ENCODE results near the gene RBM8A.

Gene RBM8A

DNA sequence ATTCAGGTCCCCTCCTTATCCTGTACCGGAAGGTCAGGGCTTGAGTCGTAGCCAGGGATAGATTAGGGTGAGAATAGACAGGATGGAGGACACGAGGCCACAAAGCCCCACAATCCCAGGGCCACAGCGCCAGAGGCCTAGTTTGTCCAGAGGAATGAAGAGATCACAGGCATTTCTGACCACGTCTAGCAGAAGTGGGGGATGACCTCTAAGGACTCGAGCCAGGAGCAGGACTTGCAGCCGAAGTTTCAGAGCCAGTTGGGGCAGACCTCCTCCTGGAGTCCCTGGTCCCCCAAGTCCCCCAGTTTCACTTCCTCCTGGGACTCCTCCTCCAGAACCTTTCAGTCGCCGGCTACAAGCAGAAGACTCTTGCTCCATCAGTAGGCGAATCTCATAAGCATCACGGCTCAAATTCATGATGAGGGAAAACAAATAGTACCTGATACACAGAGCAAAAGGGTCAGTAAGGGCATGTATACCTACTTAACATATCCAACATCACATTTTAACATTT, 15.1 kb downstream of the RBM8A start:
- Histone ChIP-seq H3K27me3 (no peaks in the 10 kb centered on the region), H3K36me3 (peaks cover 60 to 70% (median 67%) of the 10 kb centered on the region in 11 experiments), H3K9ac (peak overlapping the region in 7 of 11 experiments; percentile 1 to 26 (median 10); a peak in 9 of 22 replicates), H3K27ac (peak overlapping the region in 3 of 11 experiments; percentile 6 to 37 (median 35); a peak in 5 of 22 replicates), H4K20me1 (peaks cover 0 to 5% (median 0%) of the 10 kb centered on the region in 11 experiments; a peak in 1 of 22 replicates), H3K4me1 (peaks cover 10 to 36% (median 17%) of the 10 kb centered on the region in 10 experiments), H3K4me3 (no peak overlapping the region), H3K4me2 (peak overlapping the region in 4 of 11 experiments; percentile 3 to 61 (median 10); a peak in 4 of 22 replicates), H3K9me3 (replicated peaks in 1 of 11) (no peaks in the 10 kb centered on the region)
- TF ChIP-seq Cebpa-rat (IDR thresholded peaks at IDR 0.05): no peak

DNA sequence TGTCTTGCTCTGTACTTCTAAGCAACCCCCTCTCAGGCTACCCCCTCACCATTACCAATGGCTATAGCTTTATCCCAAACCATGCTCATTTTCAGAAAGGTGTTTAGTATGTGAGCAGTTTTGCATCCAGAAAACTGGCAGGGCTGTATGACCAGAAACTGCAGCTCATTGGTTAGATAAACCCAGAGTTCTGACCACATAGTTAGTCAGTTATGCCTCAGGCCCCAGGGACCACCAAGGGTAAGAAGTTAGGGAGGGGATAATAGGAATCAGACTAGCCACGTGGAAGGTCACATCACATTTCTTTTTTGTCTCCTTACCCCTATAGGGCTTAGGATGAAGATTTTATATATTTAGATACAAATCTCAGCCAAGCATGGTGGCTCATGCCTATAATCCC, 18.6 kb downstream of the RBM8A start:
- H3K27ac ChIP-seq: no peak overlapping the region
- peaks cover 0 to 5% (median 0%) of the 10 kb centered on the region in 11 experiments; a peak in 1 of 22 replicates for H4K20me1 ChIP-seq
- peaks cover 4 to 19% (median 10%) of the 10 kb centered on the region in 10 experiments; a peak in 19 of 20 replicates for H3K4me1 ChIP-seq
- H3K4me3 ChIP-seq: no peak overlapping the region
- H3K9me3 ChIP-seq (replicated peaks in 1 of 11): no peaks in the 10 kb centered on the region
- peak overlapping the region in 7 of 11 experiments; percentile 4 to 43 (median 25); a peak in 6 of 22 replicates for H3K4me2 ChIP-seq
- no peak overlapping the region for H3K9ac ChIP-seq
- no peak for TF ChIP-seq Cebpa-rat (IDR thresholded peaks at IDR 0.05)
- no peaks in the 10 kb centered on the region for H3K27me3 ChIP-seq
- H3K36me3 ChIP-seq: peaks cover 27 to 38% (median 34%) of the 10 kb centered on the region in 11 experiments

- Histone ChIP-seq H4K20me1 (peaks cover 0 to 2% (median 0%) of the 10 kb centered on the region in 11 experiments; a peak in 1 of 22 replicates), H3K27ac (no peak overlapping the region), H3K4me3 (no peak overlapping the region), H3K9me3 (replicated peaks in 1 of 11) (no peaks in the 10 kb centered on the region), H3K4me1 (peaks cover 4 to 10% (median 9%) of the 10 kb centered on the region in 10 experiments; a peak in 18 of 20 replicates), H3K4me2 (no peak overlapping the region), H3K36me3 (peaks cover 16 to 23% (median 19%) of the 10 kb centered on the region in 11 experiments), H3K9ac (no peak overlapping the region), H3K27me3 (no peaks in the 10 kb centered on the region)
- no peak for TF ChIP-seq Cebpa-rat (IDR thresholded peaks at IDR 0.05)
Measured at GRCh38 chr1:145906954-145907753, 20.1 kb downstream of the RBM8A start.

GRCh38 chr1:145901312-145902021, 25.8 kb downstream of the RBM8A start:
- no peak overlapping the region for H3K27ac ChIP-seq
- H3K9ac ChIP-seq: no peak overlapping the region
- H3K9me3 ChIP-seq (replicated peaks in 1 of 11): no peaks in the 10 kb centered on the region
- no peaks in the 10 kb centered on the region for H4K20me1 ChIP-seq
- no peak overlapping the region for H3K4me2 ChIP-seq
- H3K4me1 ChIP-seq: no peaks in the 10 kb centered on the region; a peak in 1 of 20 replicates
- no peak for TF ChIP-seq Cebpa-rat (IDR thresholded peaks at IDR 0.05)
- no peaks in the 10 kb centered on the region for H3K27me3 ChIP-seq
- no peaks in the 10 kb centered on the region for H3K36me3 ChIP-seq
- H3K4me3 ChIP-seq: no peak overlapping the region

DNA sequence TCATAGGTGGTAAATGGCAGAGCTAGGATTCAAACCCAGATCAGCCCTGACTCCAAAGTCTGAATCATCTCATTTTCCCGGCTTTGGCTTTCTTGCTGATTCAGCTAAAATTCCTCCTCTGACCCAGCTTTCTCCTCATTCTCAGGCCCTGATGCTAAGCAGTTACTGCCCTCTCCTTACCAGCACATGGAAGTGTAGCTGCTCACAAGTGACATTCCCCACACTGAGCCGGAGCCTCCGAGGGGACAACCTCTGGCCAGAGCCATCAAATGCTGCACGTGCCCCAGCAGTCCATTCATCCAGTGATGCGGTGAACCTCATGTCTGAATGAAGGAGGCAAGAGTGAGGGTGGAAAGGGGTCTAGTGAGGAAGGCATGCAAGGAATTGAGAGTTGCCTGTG, 28.5 kb downstream of the RBM8A start:
- Histone ChIP-seq H4K20me1 (no peaks in the 10 kb centered on the region), H3K27ac (no peak overlapping the region), H3K4me1 (no peaks in the 10 kb centered on the region; a peak in 1 of 20 replicates)

GRCh38 chr1:145897969-145898368, 29.3 kb downstream of the RBM8A start:
- H3K27ac ChIP-seq: no peak overlapping the region
- H3K4me1 ChIP-seq: no peaks in the 10 kb centered on the region; a peak in 2 of 20 replicates
- no peaks in the 10 kb centered on the region for H4K20me1 ChIP-seq
- TF ChIP-seq Cebpa-rat (IDR thresholded peaks at IDR 0.05): no peak
- H3K4me3 ChIP-seq: no peak overlapping the region
- no peaks in the 10 kb centered on the region for H3K36me3 ChIP-seq
- no peak overlapping the region for H3K4me2 ChIP-seq
- H3K9me3 ChIP-seq (replicated peaks in 1 of 11): no peaks in the 10 kb centered on the region
- H3K9ac ChIP-seq: no peak overlapping the region
- H3K27me3 ChIP-seq: no peaks in the 10 kb centered on the region

More for the DNA sequence above, 28.5 kb downstream of the RBM8A start:
- Histone ChIP-seq H3K4me2 (no peak overlapping the region), H3K27me3 (no peaks in the 10 kb centered on the region), H3K9me3 (replicated peaks in 1 of 11) (no peaks in the 10 kb centered on the region), H3K4me3 (no peak overlapping the region), H3K9ac (no peak overlapping the region), H3K36me3 (no peaks in the 10 kb centered on the region)
- no peak for TF ChIP-seq Cebpa-rat (IDR thresholded peaks at IDR 0.05)

- Histone ChIP-seq H3K4me1 (peaks cover 6 to 16% (median 12%) of the 10 kb centered on the region in 10 experiments; a peak in 19 of 20 replicates), H3K36me3 (no peaks in the 10 kb centered on the region), H3K9ac (no peak overlapping the region), H3K27me3 (no peaks in the 10 kb centered on the region), H3K4me3 (no peak overlapping the region), H3K4me2 (no peak overlapping the region), H4K20me1 (no peaks in the 10 kb centered on the region), H3K27ac (no peak overlapping the region), H3K9me3 (replicated peaks in 1 of 11) (no peaks in the 10 kb centered on the region)
- TF ChIP-seq Cebpa-rat (IDR thresholded peaks at IDR 0.05): no peak
Measured at GRCh38 chr1:145895471-145895870, 31.8 kb downstream of the RBM8A start.

DNA sequence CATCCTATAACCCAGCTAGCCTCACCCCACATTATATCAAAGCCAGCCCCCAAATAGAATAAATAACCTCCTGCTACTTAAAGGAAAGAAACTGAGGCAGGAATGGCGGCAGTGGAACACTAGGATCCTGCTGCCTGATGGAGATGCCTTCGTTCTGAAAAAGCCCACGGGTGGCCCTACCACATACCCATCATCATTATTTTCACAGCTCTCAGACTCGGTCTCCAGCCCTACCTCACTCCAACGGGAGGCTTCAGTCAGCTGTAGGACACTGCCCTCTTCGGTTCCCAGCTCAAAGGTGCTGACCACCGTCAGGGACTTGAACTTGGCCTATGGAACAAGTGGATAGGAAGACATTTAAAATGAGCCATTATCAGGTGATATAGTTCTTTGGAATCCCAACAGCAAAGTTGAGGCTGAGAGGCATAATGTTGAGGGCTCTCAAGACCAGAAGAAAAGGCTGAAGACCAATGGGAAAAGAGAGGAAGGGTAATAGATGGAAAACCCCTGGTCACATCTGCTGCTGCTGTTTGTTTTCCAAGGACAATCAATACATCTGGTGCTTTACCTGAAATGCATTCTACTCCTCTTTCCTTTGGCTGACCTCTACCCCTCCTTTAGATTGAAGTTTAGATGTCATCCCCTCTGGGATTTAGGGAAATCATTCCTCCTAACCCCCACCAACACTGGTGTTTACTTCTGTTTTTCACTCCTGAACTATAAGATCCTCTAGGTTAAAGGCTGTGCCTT, 33.8 kb downstream of the RBM8A start:
- Histone ChIP-seq H3K36me3 (no peaks in the 10 kb centered on the region), H3K4me2 (no peak overlapping the region), H3K27ac (no peak overlapping the region), H3K9me3 (replicated peaks in 1 of 11) (no peaks in the 10 kb centered on the region), H3K4me1 (peaks cover 6 to 16% (median 12%) of the 10 kb centered on the region in 10 experiments; a peak in 19 of 20 replicates), H3K4me3 (no peak overlapping the region), H4K20me1 (no peaks in the 10 kb centered on the region), H3K9ac (no peak overlapping the region), H3K27me3 (no peaks in the 10 kb centered on the region)
- no peak for TF ChIP-seq Cebpa-rat (IDR thresholded peaks at IDR 0.05)
